Urothelium cell line (cell line): ENCODE data around the gene FOXD4.
"Not testable (repeated sequence)": the region's sequence is repeated elsewhere in the genome, so short reads cannot be mapped to it uniquely, and the experiment has no call there.

Source experiments
- DNase-seq: peaks from one replicate; pipeline ENCODE4 v3.0.0; 2011; ENCODE audit warnings: low spot score, mixed read lengths
- FAIRE-seq: peaks from 2 replicates; lab custom pipeline; 2011; peaks lifted over from hg19 to GRCh38; lab: Jason Lieb, UNC

Gene FOXD4

DNA sequence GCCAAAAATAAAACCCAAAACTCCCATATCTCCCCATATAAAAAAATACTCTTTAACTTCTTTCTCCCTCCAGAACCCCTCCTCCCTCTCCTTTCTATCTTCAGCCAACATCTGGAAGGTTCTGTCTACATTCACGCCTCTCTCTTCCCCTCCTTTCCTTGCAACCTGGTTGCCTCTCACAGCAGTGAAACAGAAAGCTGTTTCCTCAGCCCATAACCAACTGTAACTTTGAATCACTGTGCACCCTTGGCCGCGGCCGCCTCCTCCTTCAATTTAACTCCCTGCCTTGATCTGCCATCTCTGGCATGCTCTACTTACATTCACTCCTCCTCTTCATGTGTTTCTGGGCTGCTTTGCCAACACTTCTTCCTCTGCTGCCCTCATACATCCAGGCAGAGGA, 23.2 kb downstream of the FOXD4 start:
- DNase-seq, FAIRE-seq: not testable (repeated sequence)

DNA sequence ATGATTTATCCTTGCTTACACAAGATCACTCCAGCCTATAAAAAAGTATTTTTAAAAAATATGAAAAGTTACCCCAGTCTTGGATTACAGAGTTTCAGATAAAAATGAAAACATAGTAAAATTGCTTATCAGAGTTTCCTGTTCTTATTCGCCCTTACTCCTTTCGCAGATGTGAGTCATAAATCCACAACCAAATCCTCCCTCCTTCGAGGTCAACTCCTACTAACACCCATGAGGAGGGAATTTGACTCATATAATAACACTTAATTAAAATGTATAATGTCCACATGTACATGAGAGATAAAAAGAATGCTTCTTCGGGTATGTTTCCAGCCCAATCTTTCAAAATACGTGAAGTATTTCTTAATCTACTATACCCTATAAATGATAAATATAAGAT, 23.9 kb downstream of the FOXD4 start:
- not testable (repeated sequence) for DNase-seq, FAIRE-seq

DNA sequence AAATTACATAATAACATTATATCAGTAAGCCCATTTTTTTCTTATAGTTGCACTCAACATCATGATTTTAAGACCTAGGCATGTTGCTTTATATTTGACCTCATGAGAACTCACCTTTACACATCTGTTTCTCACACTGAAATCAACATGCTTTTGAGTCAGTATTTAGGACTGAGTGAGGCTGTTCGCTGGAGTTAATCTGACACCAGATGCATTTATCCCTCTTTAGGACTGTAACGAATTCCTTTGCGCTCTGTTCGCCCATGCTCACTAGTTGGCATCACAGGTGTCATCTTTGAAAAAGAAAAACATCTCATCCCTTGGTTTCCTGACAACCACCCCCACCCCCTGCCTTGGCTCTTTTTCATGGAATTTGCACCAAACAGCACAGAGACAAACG, 24.3 kb downstream of the FOXD4 start:
- not testable (repeated sequence) for FAIRE-seq, DNase-seq

- FAIRE-seq, DNase-seq: not testable (repeated sequence)
Observed at GRCh38 chr9:90851-91250, 27.4 kb downstream of the FOXD4 start.

DNA sequence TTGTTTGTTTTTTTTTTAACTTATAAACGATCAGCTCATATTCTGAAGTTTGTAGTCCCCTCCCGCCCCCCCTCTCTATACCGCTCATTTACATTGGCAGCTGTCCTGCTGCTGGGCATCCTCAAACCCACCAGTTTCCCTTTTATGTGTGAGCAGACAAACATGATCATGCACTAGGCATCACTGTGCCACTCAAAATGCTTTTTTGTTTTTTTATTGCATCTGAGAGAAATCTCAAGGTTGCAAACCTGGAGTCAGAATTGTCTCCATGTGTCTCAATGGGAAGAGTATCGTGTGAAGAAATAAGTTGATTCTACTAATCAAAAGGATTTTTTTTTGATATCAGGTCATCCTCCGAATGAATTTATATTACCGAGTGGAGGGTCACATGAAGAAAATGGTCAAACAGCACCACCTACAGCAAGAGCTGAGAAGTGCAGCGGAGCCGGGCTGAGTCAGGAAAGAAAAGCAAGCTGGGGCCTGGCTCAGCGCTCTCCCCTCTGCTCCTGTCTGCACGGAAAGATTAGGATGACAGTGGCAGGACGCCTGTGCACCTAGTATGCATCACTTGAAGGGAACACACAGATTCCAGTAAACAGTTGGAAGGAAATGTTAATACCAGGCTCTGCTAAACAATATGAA, 29.7 kb downstream of the FOXD4 start:
- not testable (repeated sequence) for DNase-seq, FAIRE-seq

- DNase-seq, FAIRE-seq: not testable (repeated sequence)
Observed at GRCh38 chr9:87860-88259, 30.4 kb downstream of the FOXD4 start.

DNA sequence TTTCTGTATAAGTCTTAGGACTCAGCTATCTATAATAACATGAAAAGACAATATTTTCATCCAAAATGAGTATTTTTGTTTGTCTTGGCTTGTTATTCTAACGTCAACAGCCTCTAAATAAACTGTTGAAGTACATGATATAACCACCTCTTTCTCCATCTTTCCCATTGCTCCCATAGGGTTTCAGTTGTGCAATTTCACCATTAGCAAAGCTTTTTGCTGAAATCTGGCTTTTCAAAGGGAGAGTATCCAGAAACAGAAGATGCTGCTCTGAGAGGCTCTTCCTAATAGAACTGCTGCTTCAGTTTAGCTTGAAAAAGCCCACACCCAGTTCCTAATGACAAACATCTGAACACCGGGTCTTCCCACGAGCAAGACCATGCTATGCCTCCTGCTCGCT, 31.1 kb downstream of the FOXD4 start:
- not testable (repeated sequence) for FAIRE-seq, DNase-seq

DNA sequence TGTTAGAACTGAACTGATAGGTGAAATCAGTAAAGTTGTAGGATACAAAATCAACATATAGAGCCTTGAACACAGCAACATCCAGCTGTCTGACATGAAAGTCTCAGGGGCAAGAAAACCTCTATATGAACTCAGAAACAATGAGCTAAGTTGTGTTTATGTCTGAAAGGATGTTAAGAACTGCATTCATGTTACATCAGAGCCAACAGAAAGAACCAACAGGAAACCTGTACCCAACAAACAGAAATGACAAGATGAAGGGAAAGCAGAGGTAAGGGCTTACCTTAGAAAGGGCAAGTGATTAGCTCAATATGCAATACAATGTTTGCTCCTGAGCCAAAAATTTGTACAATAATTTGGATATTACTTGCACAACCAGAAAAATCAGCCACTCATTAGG, 31.5 kb downstream of the FOXD4 start:
- not testable (repeated sequence) for DNase-seq, FAIRE-seq

DNA sequence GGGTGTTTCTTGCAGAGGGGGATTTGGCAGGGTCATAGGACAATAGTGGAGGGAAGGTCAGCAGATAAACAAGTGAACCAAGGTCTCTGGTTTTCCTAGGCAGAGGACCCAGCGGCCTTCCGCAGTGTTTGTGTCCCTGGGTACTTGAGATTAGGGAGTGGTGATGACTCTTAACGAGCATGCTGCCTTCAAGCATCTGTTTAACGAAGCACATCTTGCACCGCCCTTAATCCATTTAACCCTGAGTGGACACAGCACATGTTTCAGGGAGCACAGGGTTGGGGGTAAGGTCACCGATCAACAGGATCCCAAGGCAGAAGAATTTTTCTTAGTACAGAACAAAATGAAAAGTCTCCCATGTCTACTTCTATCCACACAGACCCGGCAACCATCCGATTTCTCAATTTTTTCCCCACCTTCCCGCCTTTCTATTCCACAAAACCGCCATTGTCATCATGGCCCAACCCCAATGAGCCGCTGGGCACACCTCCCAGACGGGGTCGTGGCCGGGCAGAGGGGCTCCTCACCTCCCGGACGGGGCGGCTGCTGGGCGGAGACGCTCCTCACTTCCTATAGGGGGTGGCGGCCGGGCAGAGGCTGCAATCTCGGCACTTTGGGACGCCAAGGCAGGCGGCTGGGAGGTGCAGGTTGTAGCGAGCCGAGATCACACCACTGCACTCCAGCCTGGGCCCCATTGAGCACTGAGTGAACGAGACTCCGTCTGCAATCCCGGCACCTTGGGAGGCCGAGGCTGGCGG, 35.1 kb downstream of the FOXD4 start:
- DNase-seq, result not testable (repeated sequence)

GRCh38 chr9:78333-78732, 39.9 kb downstream of the FOXD4 start:
- DNase-seq, FAIRE-seq: not testable (repeated sequence)

More for the DNA sequence above, 35.1 kb downstream of the FOXD4 start:
- not testable (repeated sequence) for FAIRE-seq

DNA sequence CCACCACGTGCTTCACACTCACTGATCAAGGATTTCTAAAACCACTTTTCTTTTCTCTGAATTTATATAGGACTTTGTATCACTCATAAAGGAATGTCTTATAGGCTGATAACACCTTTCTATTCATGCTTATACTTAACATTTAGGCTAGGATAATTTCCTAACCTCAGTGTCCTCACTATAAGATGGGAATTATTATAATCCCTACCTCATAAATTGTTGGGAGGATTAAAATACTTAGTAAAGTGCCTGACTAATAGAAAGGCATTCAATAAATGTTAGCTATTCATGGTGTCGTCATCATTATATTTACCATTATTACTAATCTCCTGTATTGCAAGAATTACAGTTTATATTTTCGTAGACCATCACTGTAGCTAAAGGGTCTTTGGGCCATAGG, 41.8 kb downstream of the FOXD4 start:
- DNase-seq, FAIRE-seq: not testable (repeated sequence)

DNA sequence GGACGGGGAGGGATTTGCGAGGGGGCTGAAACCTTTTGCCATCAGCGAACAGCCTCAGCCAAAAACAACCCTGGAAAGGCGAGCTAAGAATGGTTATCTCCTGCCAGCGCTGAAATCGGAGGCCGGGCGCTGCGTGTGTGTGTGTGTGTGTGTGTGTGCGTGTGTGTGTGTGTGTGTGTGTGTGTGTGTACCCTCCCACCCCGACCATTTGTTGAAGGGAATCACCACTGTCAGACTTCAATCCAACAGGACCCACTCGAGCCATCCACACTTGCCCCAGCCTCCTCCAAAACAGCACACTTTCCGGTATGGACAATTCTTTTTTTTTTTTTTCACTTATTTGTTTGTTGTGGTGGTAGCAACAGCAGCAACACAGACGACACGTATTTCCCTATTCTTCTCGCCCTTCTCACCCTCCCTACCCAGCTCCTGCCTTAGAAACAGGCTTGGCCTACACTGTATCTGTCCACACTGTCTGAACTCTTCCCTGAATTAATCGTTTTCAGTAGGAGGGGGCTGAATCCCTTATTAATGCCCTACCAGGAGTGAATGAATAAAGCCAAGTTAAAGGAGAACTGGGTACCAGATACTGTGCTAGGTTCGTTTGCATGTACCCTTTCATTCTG, 44.2 kb downstream of the FOXD4 start:
- FAIRE-seq, DNase-seq: not testable (repeated sequence)

DNA sequence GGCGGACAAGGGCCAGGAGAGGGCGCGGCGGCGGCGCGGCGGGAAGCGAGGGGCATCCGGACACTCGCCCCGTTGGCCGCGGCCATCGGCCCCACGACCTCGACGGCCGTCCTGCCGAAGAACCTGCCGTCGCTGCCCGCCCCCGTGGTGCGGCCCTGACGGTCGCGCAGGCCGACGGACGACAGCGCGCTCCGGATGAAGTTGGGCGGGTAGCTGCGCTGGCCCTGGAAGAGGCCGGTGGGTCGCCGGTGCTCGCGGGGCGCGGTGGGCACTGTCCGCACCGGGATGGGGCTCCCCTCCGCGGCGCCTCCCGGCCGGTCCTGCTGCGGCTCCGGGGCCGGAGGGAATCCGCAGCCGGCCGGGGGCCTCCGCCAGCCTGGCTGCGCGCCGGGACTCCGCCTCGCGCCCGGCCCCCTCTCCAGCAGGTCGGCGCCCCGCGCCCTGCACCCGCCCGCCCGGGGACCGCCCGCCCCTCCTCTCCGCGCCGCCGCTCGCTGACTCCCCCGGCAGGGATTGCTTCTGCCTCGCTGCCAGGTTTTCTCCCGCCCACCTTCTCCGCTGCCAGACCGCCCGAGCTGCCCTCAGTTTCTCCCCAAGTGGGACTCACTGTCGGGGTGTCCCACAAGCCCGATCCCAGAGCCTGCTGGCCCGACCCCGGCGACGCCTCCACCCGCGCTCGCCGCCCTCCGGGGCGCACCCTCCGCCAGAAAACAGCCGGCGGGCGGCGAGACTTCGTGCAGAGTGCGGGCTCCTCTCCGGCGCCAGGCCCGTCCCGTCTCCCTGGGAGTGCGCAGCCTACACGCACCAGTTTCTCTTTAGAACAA, 44.9 kb downstream of the FOXD4 start:
- peak; percentile 15 for DNase-seq
- FAIRE-seq, result not testable (repeated sequence)
